PC-3 (cell line): ENCODE measurements around the gene P2RX1.

Source experiments
- CTCF ChIP-seq: fragments of 300-600 bp; sonication (generic); conservative IDR thresholded peaks from 2 replicates; pipeline ENCODE4 v1.5.1; 2017; ENCODE audit warnings: antibody characterized with exemption, low read depth, mild to moderate bottlenecking, low read length
- EZH2 ChIP-seq: fragments of 300-600 bp; sonication (generic); IDR thresholded peaks from one replicate; pipeline ENCODE4 v1.6.1; 2017; ENCODE audit warnings: antibody characterized with exemption, mild to moderate bottlenecking, low read length; ENCODE audit not compliant: unreplicated experiment
- EZH2phosphoT487 ChIP-seq: fragments of 300-600 bp; sonication (generic); IDR thresholded peaks from 2 replicates; pipeline ENCODE4 v1.6.1; 2018; ENCODE audit warnings: mild to moderate bottlenecking, antibody characterized with exemption, low read length, borderline replicate concordance

- no peak for TF ChIP-seq CTCF
- no peak for TF ChIP-seq EZH2
- no peak for TF ChIP-seq EZH2phosphoT487
Observed at GRCh38 chr17:3950584-3950983, 34.3 kb upstream of the P2RX1 start.
